LNCAP (cell line): Measurements from ENCODE around the gene ATP6AP1.

Experiments used
- TF ChIP-seq, protein P1 (sequence below): fragments of 450-650 bp; IDR thresholded peaks from 2 replicates; pipeline ENCODE4 v1.5.1; 2017; ENCODE audit warnings: mild to moderate bottlenecking

The ATP6AP1 gene

DNA sequence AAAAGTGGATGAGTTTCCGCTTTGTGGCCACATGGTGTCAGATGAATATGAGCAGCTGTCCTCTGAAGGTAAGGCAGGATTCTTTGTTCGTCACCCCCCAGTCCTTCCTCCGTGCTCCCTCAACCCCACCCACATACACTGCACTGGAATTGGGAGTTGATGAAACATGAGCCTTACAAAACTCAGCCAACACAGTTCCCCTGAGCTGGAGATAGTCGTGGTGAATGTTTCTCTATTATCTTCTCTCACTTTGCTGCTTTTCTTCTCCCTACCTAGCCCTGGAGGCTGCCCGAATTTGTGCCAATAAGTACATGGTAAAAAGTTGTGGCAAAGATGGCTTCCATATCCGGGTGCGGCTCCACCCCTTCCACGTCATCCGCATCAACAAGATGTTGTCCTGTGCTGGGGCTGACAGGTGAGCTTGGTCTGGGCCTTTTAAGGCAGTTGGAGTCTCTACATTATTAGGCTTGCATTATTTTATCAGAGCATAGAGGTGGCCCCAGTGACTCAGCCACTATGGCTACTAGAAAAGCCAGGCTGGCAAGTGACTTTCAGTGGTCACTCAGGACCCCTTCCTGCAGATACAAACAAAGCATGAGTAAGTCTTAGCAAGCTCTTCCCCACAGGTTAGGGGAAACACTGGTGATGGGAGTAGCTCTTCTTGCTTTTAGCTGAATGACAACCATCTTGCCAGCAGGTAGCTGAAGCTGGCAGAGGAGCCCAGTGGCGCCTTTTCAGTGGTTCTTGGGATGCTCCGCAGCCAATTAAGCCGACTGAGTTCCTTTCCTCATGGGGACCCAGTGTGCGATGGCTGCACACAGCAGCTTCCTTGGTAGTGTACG, 28.7 kb upstream of the ATP6AP1 start:
- TF ChIP-seq, protein P1, sequence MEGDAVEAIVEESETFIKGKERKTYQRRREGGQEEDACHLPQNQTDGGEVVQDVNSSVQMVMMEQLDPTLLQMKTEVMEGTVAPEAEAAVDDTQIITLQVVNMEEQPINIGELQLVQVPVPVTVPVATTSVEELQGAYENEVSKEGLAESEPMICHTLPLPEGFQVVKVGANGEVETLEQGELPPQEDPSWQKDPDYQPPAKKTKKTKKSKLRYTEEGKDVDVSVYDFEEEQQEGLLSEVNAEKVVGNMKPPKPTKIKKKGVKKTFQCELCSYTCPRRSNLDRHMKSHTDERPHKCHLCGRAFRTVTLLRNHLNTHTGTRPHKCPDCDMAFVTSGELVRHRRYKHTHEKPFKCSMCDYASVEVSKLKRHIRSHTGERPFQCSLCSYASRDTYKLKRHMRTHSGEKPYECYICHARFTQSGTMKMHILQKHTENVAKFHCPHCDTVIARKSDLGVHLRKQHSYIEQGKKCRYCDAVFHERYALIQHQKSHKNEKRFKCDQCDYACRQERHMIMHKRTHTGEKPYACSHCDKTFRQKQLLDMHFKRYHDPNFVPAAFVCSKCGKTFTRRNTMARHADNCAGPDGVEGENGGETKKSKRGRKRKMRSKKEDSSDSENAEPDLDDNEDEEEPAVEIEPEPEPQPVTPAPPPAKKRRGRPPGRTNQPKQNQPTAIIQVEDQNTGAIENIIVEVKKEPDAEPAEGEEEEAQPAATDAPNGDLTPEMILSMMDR: no peak

DNA sequence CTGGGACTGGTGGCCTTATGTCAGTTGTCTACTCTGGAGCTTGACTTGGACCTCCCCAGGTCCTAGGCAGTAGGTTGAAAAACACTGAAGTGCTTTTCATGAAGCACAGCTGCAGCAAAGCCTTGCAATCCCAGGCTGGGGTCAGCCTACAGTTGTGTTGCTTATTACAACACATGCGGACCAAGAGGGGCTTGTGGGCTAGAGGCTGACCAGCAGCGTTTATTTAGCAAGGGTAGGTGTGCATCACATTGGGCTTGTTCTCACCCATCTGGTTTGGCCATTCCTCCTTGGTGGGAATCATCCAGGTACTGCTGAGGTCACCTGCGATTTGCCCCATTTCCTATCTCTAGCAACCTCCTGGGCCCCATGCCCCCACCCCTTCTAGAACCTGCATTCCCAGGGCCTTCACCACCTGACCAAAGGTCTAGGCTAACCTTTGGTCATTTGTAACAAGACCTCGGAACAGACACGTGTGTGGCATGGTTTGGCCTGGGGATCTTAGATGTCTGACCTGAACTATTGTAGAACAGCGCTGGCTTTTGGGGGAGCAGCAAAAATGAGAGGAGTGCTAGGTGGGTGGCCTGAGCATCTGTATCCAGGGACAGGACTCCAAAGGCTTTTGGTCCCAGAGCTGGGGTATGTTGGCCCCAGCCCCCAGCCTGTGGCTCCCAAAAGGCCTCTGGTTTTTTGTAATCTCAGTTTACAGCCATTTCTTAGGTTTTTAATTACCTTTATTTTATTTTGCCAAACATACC, 27.3 kb upstream of the ATP6AP1 start:
- TF ChIP-seq, protein P1: no peak

DNA sequence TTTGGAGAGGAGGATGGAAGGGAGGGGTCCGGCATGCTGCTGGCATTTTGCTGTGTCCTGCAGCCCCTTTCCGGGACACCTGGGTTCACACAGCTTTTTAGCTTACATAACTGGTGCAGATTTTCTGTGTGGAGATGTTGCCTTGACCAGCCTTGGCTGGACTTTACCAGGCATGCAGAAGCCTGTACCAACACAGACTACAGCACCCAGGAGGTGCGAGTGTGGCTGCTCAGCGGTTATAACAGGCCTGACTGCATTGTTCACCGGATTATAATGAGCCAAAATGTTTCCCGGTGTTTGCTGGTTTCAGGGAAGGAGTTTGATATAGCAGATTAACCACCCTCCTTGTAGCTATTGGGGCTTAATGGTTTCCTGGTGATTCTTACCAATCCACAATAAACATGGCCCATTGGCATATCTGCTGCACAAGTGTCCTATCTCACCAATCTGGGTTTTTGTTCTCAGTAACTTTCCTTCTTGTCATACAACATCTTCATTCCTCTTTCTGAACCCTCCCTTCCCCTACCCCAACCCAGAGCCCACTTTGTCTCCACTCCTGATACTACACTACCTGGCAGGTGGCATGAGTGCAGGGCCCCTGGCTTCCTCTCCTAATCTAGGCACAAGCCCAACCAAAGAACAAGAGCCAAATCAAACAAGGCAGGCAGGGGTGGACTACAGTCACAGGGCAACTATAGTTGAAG, 26.4 kb upstream of the ATP6AP1 start:
- TF ChIP-seq, protein P1: no peak

DNA sequence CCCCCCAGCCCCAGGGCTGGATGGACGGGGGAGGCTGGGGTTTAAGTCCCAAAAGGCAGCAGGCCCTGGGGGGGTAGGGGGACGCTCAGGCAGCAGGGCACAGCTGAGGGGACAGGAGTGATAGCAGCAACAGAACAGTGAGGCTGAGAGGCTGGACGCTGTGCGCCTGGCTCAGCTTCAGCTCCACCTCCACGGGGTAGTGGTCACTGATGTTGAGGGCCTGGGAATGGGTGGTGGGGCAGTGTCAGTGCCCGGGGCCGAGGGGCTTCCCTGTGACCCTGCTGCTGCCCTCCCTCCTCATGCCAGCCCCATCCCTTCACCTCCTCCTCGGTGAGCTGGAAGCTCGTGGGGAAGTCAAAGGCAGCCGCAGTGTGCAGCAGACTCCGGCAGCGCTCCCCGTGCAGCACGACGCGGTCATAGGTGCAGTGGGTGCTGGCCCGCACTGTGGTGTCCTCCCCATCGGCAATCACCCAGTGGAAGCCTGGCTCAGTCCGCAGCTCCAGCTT, 25.8 kb upstream of the ATP6AP1 start:
- TF ChIP-seq, protein P1: no peak

DNA sequence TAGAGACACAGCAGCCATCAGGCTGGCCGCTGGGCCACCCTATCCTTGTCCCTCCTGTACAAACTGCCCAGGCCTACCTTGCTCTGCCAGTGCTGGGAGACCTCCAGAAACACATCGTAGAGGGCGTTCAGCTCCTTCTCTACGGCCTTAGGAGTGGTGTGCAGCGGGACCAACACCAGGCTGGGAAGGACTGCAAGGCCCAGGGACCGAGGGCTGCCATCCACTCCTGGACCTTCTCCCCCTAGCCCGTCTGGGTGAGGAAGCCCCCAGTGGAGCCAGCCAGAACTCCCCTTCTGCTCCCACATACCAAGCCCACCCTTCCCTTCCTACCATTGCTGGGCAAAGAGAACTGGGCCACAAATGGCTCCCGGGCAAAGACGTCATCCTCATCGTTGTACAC, 25.3 kb upstream of the ATP6AP1 start:
- TF ChIP-seq, protein P1: no peak

DNA sequence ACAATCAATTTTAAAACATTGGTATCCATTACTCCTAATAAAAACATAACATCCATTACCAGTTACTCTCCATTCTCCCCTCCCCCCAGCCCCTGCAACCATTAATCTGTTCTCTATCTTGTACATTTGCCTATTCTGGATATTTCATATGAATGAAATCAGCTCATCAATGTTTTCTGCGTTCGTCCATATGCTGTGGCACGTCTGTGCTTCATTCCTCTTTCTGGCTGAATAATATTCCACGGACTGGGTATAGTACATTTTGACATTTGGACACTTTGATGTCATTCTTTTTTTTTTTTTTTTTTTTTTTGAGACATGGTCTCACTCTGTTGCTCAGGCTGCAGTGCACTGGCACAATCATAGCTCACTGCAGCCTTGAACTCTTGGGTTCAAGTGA, 24.6 kb upstream of the ATP6AP1 start:
- TF ChIP-seq, protein P1: no peak

DNA sequence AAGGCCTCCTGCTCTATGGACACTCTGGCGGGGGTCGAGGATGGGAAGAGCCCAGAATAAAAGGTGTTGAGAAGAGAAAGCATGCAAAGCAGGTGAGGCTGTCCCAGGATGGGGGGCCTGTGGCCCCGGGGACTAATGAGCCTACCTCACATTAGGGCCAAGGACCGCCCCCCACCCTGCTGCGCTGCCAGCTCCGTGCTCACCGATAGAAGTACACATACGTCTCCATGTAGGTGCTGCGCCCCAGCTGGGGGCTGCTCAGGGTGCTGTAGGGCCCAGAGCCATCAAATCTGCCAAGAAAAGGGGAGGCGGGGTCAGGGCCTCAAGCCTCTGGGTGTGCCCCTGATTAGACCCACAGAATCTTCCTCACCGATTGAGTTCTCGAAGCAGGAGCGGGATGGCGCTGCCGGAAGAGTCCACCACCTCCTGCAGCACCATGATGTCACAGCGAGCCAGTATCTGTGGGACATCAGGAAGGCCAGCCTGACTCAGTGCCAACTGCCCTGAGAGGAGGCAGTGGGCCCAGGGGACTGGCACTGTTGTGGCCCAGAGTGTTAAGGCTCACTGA, 23.8 kb upstream of the ATP6AP1 start:
- TF ChIP-seq, protein P1: no peak
